ENCODE results near the gene PHTF2. TPM values are rescaled to one million over a fixed set of nuclear protein-coding genes. Genes with fewer than 3 reads are reported as not detected.

Gene PHTF2
- total RNA-seq, 2 experiments from 2014 or later: 25.2 to 25.4 TPM

DNA sequence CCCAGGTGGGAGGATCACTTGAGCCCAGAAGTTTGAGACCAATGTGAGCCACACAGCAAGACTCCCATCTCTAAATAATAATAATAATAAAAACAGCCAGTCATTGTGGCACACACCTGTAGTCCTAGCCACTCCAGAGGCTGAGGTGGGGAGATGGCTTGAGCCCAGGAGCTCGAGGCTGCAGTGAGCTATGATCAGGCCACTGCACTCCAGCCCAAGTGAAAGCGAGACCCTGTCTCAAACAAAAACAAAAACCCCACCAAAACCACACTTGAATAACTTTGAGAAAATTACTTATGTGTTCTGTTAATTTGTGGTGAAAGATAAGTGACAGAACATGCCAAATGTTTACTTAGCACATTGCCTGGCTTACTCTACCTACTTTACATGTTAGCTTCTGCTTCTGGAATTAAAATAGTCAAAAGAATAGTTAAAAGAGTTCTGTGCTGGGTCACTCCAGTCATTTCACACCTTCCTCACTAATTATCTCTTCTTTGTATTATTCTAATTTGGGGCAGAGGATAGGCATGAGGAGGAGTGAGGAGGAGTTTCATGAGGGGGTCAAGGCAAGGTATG is 10.2 kb upstream of the PHTF2 start:
- Mint-ChIP-seq H3K9me3 (peaks cover 3% of the 10 kb centered on the region), H3K4me1 (ENCODE audit: low read depth) (peaks cover 3% of the 10 kb centered on the region), H3K4me3 (no peak overlapping the region), H3K27ac (no peak overlapping the region), H3K27me3 (no peaks in the 10 kb centered on the region), H3K36me3 (ENCODE audit: low read depth) (peaks cover 35% of the 10 kb centered on the region)
- intact Hi-C loops (cut with micrococcal nuclease): no loop called here
- ChIA-PET POLR2A (no interaction called here), CTCF (interaction anchor here (1.2 to 1.5 kb wide), 2 partner anchors 29 to 137 kb away, joined by 4 read pairs; no protein-coding TSS in a partner anchor)
- TF ChIP-seq, protein P1, sequence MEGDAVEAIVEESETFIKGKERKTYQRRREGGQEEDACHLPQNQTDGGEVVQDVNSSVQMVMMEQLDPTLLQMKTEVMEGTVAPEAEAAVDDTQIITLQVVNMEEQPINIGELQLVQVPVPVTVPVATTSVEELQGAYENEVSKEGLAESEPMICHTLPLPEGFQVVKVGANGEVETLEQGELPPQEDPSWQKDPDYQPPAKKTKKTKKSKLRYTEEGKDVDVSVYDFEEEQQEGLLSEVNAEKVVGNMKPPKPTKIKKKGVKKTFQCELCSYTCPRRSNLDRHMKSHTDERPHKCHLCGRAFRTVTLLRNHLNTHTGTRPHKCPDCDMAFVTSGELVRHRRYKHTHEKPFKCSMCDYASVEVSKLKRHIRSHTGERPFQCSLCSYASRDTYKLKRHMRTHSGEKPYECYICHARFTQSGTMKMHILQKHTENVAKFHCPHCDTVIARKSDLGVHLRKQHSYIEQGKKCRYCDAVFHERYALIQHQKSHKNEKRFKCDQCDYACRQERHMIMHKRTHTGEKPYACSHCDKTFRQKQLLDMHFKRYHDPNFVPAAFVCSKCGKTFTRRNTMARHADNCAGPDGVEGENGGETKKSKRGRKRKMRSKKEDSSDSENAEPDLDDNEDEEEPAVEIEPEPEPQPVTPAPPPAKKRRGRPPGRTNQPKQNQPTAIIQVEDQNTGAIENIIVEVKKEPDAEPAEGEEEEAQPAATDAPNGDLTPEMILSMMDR (IDR thresholded peaks at IDR 0.05): no peak
- DNase-seq: no peak
- ATAC-seq: no peak

DNA sequence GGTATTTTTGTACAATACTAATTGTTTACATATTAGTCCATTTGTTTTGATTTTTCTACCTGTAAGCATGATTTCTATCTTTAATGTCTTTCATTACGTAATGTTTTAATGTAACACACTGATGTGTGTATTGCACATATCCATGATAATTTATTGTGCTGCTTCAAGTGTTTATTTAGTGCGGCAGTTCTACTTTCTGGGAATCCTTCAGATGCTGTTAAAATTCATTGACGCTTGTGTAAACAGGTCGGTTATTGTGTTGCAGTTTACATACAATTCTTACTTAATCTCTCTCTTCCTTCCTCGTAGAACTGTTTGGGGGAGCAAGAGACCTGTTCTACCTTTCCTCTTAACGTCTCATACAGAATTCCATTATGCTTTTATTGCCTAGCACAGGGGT is 7.2 kb upstream of the PHTF2 start:
- Mint-ChIP-seq H3K4me3 (no peak overlapping the region), H3K27ac (no peak overlapping the region), H3K4me1 (ENCODE audit: low read depth) (peaks cover 12% of the 10 kb centered on the region), H3K9me3 (no peaks in the 10 kb centered on the region), H3K27me3 (no peaks in the 10 kb centered on the region), H3K36me3 (ENCODE audit: low read depth) (peaks cover 16% of the 10 kb centered on the region)
- no peak for ATAC-seq
- ChIA-PET POLR2A (no interaction called here), CTCF (interaction anchor here (1.5 kb wide), 1 partner anchor 140 kb away, joined by 6 read pairs; no protein-coding TSS in a partner anchor)
- intact Hi-C loops (cut with micrococcal nuclease): no loop called here
- DNase-seq: no peak
- TF ChIP-seq, protein P1 (IDR thresholded peaks at IDR 0.05): no peak

DNA sequence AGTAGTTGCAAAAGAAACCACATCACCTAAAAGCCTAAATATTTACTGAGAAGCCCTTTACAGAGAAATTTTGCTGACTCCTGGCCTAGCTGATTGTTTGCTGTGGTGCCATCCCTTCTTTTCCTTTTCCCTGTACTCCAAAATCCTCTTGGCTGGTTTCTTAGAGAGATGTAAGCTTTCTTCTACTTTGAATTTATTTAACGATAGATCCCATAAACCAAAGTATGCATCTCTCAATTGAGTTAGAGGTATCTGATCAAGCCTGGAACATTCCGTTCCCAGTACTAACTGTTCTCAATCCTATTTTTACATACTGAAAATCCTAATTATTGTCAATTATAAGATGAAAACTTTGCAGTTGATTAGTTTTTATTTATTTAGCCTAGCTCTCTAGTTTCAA is 6.6 kb upstream of the PHTF2 start:
- H3K4me3 Mint-ChIP-seq: no peak overlapping the region
- POLR2A ChIA-PET: no interaction called here
- H3K9me3 Mint-ChIP-seq: no peaks in the 10 kb centered on the region
- intact Hi-C loops (cut with micrococcal nuclease): no loop called here
- no peak for DNase-seq
- CTCF ChIA-PET: interaction anchor here (0.9 to 1.5 kb wide), 3 partner anchors 33 to 140 kb away, joined by 3 to 6 read pairs (median 4); partner anchors contain the start of gene RSBN1L
- peaks cover 15% of the 10 kb centered on the region for H3K36me3 Mint-ChIP-seq (ENCODE audit: low read depth)
- ATAC-seq: no peak
- peaks cover 18% of the 10 kb centered on the region for H3K4me1 Mint-ChIP-seq (ENCODE audit: low read depth)
- no peak overlapping the region for H3K27ac Mint-ChIP-seq
- TF ChIP-seq, protein P1 (IDR thresholded peaks at IDR 0.05): no peak
- H3K27me3 Mint-ChIP-seq: no peaks in the 10 kb centered on the region

DNA sequence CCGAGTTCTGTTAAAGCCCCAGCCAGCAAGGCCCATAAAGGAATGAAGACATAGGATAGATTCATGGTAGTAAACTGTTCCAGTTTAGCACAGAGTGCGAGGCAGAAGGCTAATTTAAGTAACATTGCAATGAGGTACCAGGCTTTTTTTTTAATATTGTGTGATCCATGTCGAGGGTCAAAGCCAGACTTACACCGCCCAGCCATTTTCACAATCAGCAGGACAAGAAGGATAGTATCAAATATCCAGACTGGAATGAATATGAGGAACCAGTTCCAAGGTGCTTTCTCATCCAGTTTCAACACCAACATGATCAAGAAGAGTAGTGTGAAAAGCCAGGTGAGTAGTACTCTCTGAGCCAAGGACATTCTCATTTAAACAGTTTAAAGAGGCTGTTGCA is 4.6 kb upstream of the PHTF2 start:
- POLR2A ChIA-PET: no interaction called here
- CTCF ChIA-PET: no interaction called here

DNA sequence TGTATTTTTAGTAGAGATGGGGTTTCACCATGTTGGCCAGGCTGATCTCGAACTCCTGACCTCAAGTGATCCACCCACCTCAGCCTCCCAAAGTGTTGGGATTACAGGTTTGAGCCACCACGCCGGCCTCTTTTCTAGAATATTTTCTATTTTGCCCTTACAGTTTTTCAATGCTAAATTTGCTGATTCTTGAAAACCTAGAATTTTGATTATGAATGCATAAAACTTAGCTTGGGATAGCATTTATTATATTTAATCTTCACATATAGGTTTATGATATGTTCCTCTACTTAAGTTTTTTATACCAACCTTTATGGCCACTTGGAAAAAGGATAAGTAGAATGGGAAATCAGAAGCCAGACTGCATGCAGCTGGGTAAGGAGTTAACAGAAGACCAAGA is 2.5 kb upstream of the PHTF2 start:
- no peaks in the 10 kb centered on the region for H3K9me3 Mint-ChIP-seq
- no peaks in the 10 kb centered on the region for H3K27me3 Mint-ChIP-seq
- H3K4me3 Mint-ChIP-seq: peak overlapping the region; percentile 89
- intact Hi-C loops (cut with micrococcal nuclease): loop anchor here (5.0 kb wide), 1 partner anchor 101 kb away; no protein-coding TSS in a partner anchor
- no peak for ATAC-seq
- ChIA-PET POLR2A (interaction anchor here (0.9 kb wide), 1 partner anchor 136 kb away, joined by 3 read pairs; no protein-coding TSS in a partner anchor), CTCF (interaction anchor here (1.3 kb wide), 2 partner anchors 138 to 145 kb away, joined by 4 to 5 read pairs; no protein-coding TSS in a partner anchor)
- DNase-seq: no peak
- TF ChIP-seq, protein P1 (IDR thresholded peaks at IDR 0.05): no peak
- H3K27ac Mint-ChIP-seq: no peak overlapping the region
- peaks cover 40% of the 10 kb centered on the region for H3K4me1 Mint-ChIP-seq (ENCODE audit: low read depth)
- peaks cover 18% of the 10 kb centered on the region for H3K36me3 Mint-ChIP-seq (ENCODE audit: low read depth)

More for the DNA sequence above, 4.6 kb upstream of the PHTF2 start:
- no peaks in the 10 kb centered on the region for H3K27me3 Mint-ChIP-seq
- intact Hi-C loops (cut with micrococcal nuclease): no loop called here
- no peak overlapping the region for H3K27ac Mint-ChIP-seq
- H3K4me1 Mint-ChIP-seq (ENCODE audit: low read depth): peaks cover 24% of the 10 kb centered on the region
- H3K4me3 Mint-ChIP-seq: no peak overlapping the region
- ATAC-seq: no peak
- H3K36me3 Mint-ChIP-seq (ENCODE audit: low read depth): peaks cover 14% of the 10 kb centered on the region
- TF ChIP-seq, protein P1 (IDR thresholded peaks at IDR 0.05): no peak
- no peaks in the 10 kb centered on the region for H3K9me3 Mint-ChIP-seq
- DNase-seq: no peak
